ENCODE data around the gene PIK3C2G.

Gene PIK3C2G

GRCh38 chr12:18414671-18415070, 153.4 kb downstream of the PIK3C2G start:
- POLR2A ChIA-PET, result no interaction called here
- DNase-seq (ENCODE audit: extremely low spot score), result no peak
- CTCF ChIA-PET, result interaction anchor here (1.0 kb wide), 1 partner anchor 15 kb away, joined by 3 read pairs; no protein-coding TSS in a partner anchor
- no peak for TF ChIP-seq L3MBTL2 (conservative IDR thresholded peaks at IDR 0.05)
- TF ChIP-seq FOXK2 (IDR thresholded peaks at IDR 0.05), result no peak
- TF ChIP-seq PKNOX1 (IDR thresholded peaks at IDR 0.05), result no peak

- TF ChIP-seq ARNT (IDR thresholded peaks at IDR 0.05) (no peak), FOXA1 (IDR thresholded peaks at IDR 0.05) (no peak), ELF4 (IDR thresholded peaks at IDR 0.05) (no peak), ZNF384 (IDR thresholded peaks at IDR 0.05) (no peak), SP1 (IDR thresholded peaks at IDR 0.05) (no peak), SUZ12 (IDR thresholded peaks at IDR 0.05) (no peak), HDGF (IDR thresholded peaks at IDR 0.05; ENCODE audit: borderline replicate concordance) (no peak), TARDBP (IDR thresholded peaks at IDR 0.05) (no peak), PKNOX1 (IDR thresholded peaks at IDR 0.05) (no peak), CTBP1 (IDR thresholded peaks at IDR 0.05; ENCODE audit: borderline replicate concordance) (no peak), BHLHE40 (IDR thresholded peaks at IDR 0.05; ENCODE audit: borderline replicate concordance) (no peak), L3MBTL2 (conservative IDR thresholded peaks at IDR 0.05) (no peak), FOXM1 (IDR thresholded peaks at IDR 0.05; ENCODE audit: borderline replicate concordance) (no peak)
- ChIA-PET POLR2A (no interaction called here), CTCF (interaction anchor here (1.0 kb wide), 1 partner anchor 15 kb away, joined by 3 read pairs; no protein-coding TSS in a partner anchor)
- DNase-seq (ENCODE audit: extremely low spot score), result no peak
These were observed 153.9 kb downstream of the PIK3C2G start for GRCh38 chr12:18415227-18415626.

- ChIA-PET CTCF (no interaction called here), POLR2A (no interaction called here)
- TF ChIP-seq SUZ12 (IDR thresholded peaks at IDR 0.05) (no peak), LEF1 (IDR thresholded peaks at IDR 0.05; ENCODE audit: borderline replicate concordance) (no peak), SP1 (IDR thresholded peaks at IDR 0.05) (no peak), TARDBP (IDR thresholded peaks at IDR 0.05) (no peak), PKNOX1 (IDR thresholded peaks at IDR 0.05) (no peak), HDGF (IDR thresholded peaks at IDR 0.05; ENCODE audit: borderline replicate concordance) (no peak), FOXM1 (IDR thresholded peaks at IDR 0.05; ENCODE audit: borderline replicate concordance) (no peak)
- no peak for DNase-seq (ENCODE audit: extremely low spot score)
These were observed 155.1 kb downstream of the PIK3C2G start for GRCh38 chr12:18416412-18416811.

- ChIA-PET POLR2A (no interaction called here), CTCF (no interaction called here)
- TF ChIP-seq HDGF (IDR thresholded peaks at IDR 0.05; ENCODE audit: borderline replicate concordance) (no peak), FOXM1 (IDR thresholded peaks at IDR 0.05; ENCODE audit: borderline replicate concordance) (no peak), FOXK2 (IDR thresholded peaks at IDR 0.05) (no peak), TARDBP (IDR thresholded peaks at IDR 0.05) (no peak), PKNOX1 (IDR thresholded peaks at IDR 0.05) (peak; percentile 49; the same call in 1 of the 2 replicates), ELF4 (IDR thresholded peaks at IDR 0.05) (no peak)
- DNase-seq (ENCODE audit: extremely low spot score), result no peak
These were observed 158.0 kb downstream of the PIK3C2G start for GRCh38 chr12:18419311-18419710.

- TF ChIP-seq HDGF (IDR thresholded peaks at IDR 0.05; ENCODE audit: borderline replicate concordance) (no peak), ARNT (IDR thresholded peaks at IDR 0.05) (no peak), L3MBTL2 (conservative IDR thresholded peaks at IDR 0.05) (no peak), FOXA1 (IDR thresholded peaks at IDR 0.05) (no peak), FOXK2 (IDR thresholded peaks at IDR 0.05) (no peak), PKNOX1 (IDR thresholded peaks at IDR 0.05) (no peak), ELF4 (IDR thresholded peaks at IDR 0.05) (no peak), ZNF384 (IDR thresholded peaks at IDR 0.05) (no peak), NFRKB (IDR thresholded peaks at IDR 0.05) (no peak)
- no peak for DNase-seq (ENCODE audit: extremely low spot score)
- POLR2A ChIA-PET, result no interaction called here
- CTCF ChIA-PET, result no interaction called here
These were observed 160.5 kb downstream of the PIK3C2G start for GRCh38 chr12:18421867-18422266.

- no peak for DNase-seq (ENCODE audit: extremely low spot score)
- CTCF ChIA-PET, result no interaction called here
- POLR2A ChIA-PET, result no interaction called here
- TF ChIP-seq FOXM1 (IDR thresholded peaks at IDR 0.05; ENCODE audit: borderline replicate concordance), result no peak
- TF ChIP-seq L3MBTL2 (conservative IDR thresholded peaks at IDR 0.05), result no peak
- TF ChIP-seq SUZ12 (IDR thresholded peaks at IDR 0.05), result no peak
- no peak for TF ChIP-seq PKNOX1 (IDR thresholded peaks at IDR 0.05)
- no peak for TF ChIP-seq ARNT (IDR thresholded peaks at IDR 0.05)
- TF ChIP-seq ELF4 (IDR thresholded peaks at IDR 0.05), result no peak
- no peak for TF ChIP-seq HDGF (IDR thresholded peaks at IDR 0.05; ENCODE audit: borderline replicate concordance)
- TF ChIP-seq FOXK2 (IDR thresholded peaks at IDR 0.05), result no peak
- no peak for TF ChIP-seq TARDBP (IDR thresholded peaks at IDR 0.05)
- no peak for TF ChIP-seq FOXA1 (IDR thresholded peaks at IDR 0.05)
- TF ChIP-seq SP1 (IDR thresholded peaks at IDR 0.05), result no peak
- no peak for TF ChIP-seq ZNF384 (IDR thresholded peaks at IDR 0.05)
These were observed 161.6 kb downstream of the PIK3C2G start for GRCh38 chr12:18422871-18423270.

Data from HEK293T (cell line).